Measurements from ENCODE around the gene EMP1.
"Not testable (repeated sequence)": the region's sequence is repeated elsewhere in the genome, so short reads cannot be mapped to it uniquely, and the experiment has no call there.

Gene EMP1

GRCh38 chr12:13259625-13260024, 63.1 kb downstream of the EMP1 start:
- DNase-seq: not testable (repeated sequence)

DNA sequence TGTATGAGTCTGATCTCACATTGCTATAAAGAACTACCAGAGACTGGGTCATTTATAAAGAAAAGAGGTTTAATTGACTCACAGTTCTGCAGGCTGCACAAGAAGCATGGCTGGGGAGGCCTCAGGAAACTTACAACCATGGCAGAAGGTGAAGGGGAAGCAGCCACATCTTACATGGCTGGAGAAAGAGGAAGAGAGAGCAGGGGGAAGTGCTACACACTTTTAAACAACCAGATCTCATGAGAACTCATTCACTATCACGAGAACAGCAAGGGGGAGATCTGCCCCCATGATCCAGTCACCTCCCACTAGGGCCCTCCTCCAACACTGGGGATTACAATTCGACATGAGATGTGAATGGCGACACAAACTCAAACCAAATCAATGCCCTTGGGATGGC, 71.3 kb downstream of the EMP1 start:
- DNase-seq: not testable (repeated sequence)

GRCh38 chr12:13268581-13268980, 72.1 kb downstream of the EMP1 start:
- no peak for DNase-seq

Data from CD4-positive, alpha-beta T cell treated with Interleukin-4 for 1 hour (primary cell).